Measurements from ENCODE around the gene SYT2. TPM values are rescaled to one million over a fixed set of nuclear protein-coding genes. Genes with fewer than 3 reads are reported as not detected.
"Not testable (repeated sequence)": the region's sequence is repeated elsewhere in the genome, so short reads cannot be mapped to it uniquely, and the experiment has no call there.

SYT2 gene
- total and polyA plus RNA-seq, 12 donors: under 0.01 to 0.07 (median 0.02) TPM; not detected in 9

DNA sequence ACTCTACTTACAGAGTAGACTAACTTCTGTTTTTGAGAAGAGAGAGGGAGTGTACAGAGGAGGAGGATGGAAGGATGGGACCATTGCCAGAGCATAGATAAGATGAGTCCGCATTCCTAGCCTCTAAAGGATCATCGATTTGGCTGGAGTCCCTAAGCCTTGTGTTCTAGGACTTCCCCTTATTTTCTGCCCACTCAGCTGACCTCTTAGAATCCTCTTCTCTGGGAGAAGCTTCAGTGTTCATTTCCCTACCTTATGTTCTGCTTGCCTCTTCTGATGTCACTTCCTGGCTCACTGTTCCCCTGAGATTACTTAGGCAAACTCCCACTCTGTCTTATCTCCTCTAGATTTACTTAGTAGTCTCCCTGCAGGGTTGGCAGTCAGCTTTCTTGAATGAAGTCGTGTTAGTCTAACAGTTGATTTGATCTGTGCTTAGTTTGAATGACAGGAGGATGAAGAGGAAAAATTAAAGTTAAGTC, 156.7 kb downstream of the SYT2 start:
- TF ChIP-seq, protein P1, sequence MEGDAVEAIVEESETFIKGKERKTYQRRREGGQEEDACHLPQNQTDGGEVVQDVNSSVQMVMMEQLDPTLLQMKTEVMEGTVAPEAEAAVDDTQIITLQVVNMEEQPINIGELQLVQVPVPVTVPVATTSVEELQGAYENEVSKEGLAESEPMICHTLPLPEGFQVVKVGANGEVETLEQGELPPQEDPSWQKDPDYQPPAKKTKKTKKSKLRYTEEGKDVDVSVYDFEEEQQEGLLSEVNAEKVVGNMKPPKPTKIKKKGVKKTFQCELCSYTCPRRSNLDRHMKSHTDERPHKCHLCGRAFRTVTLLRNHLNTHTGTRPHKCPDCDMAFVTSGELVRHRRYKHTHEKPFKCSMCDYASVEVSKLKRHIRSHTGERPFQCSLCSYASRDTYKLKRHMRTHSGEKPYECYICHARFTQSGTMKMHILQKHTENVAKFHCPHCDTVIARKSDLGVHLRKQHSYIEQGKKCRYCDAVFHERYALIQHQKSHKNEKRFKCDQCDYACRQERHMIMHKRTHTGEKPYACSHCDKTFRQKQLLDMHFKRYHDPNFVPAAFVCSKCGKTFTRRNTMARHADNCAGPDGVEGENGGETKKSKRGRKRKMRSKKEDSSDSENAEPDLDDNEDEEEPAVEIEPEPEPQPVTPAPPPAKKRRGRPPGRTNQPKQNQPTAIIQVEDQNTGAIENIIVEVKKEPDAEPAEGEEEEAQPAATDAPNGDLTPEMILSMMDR (IDR thresholded peaks at IDR 0.05): no peak
- intact Hi-C loops (cut with DNase I): no loop called here
- H3K27ac ChIP-seq: peak overlapping the region in 9 of 10 donors; percentile 19 to 82 (median 52)
- H3K4me1 ChIP-seq: peaks cover 9 to 87% (median 50%) of the 10 kb centered on the region in 9 donors
- WGBS, 2 donors: 2 to 4% methylated on average over 3 of the region's 3 CpGs
- peak in 1 of 2 donors; percentile 42 for DNase-seq
- H3K27me3 ChIP-seq: no peaks in the 10 kb centered on the region
- H3K36me3 ChIP-seq: peaks cover 0 to 11% (median 0%) of the 10 kb centered on the region in 9 donors
- no peak overlapping the region for H3K4me3 ChIP-seq
- no peaks in the 10 kb centered on the region for H3K9me3 ChIP-seq
- peak; percentile 59 to 83 (median 76) for ATAC-seq

DNA sequence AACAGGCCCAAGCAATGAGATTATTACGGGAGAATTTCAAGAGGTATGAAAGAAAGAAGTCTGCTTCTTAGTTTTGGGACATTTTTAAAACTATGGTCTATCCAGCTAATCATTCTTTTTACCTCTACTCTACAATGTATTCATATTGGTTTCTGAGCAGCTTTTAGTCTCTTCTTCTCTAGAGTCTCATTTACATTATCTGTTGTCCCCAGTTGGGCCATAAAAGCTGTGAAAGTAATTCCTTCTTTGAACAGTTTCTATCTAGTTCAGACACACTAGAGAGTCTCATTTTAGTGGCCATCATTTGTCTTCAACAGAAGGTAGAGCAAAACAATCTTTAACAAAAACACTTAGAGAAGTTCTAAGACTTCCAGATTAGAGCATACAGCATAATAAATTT, 157.2 kb downstream of the SYT2 start:
- intact Hi-C loops (cut with DNase I); H3K27me3 ChIP-seq; H3K4me3 ChIP-seq; ATAC-seq; DNase-seq; H3K9me3 ChIP-seq: not testable (repeated sequence)
- Histone ChIP-seq H3K36me3 (peaks cover 0 to 11% (median 0%) of the 10 kb centered on the region in 9 donors), H3K4me1 (peaks cover 9 to 87% (median 54%) of the 10 kb centered on the region in 9 donors), H3K27ac (peak overlapping the region in 9 of 10 donors; percentile 19 to 82 (median 51))
- 32 to 51% methylated on average over 1 of the region's 1 CpG for WGBS, 2 donors

DNA sequence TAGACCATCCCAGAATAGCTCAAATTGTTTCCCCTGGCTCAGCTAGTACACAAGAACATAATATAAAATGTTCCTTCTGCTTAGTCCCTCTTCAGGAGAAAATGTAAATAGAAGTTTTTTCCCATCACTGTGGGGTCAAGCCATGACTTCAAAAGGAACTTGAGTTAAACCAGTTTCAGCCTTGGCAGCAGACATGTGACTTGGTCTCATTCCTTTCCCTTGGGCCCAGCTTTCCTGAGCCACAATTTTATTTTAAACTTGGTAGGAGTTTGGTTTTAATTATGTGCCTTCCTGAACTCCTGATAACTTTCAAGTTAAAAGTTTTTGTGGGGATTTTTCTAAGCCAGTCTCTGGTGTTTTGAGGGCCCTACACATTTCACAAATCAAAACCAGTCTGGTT, 157.6 kb downstream of the SYT2 start:
- DNase-seq; intact Hi-C loops (cut with DNase I); H3K9me3 ChIP-seq; H3K4me3 ChIP-seq; H3K27me3 ChIP-seq: not testable (repeated sequence)
- ATAC-seq: peak in 3 of 8 donors; percentile 21 to 28 (median 25)
- H3K36me3 ChIP-seq: peaks cover 0 to 11% (median 0%) of the 10 kb centered on the region in 9 donors
- peaks cover 9 to 87% (median 53%) of the 10 kb centered on the region in 9 donors for H3K4me1 ChIP-seq
- peak overlapping the region in 9 of 10 donors; percentile 19 to 82 (median 51) for H3K27ac ChIP-seq

GRCh38 chr1:202551683-202552082, 158.6 kb downstream of the SYT2 start:
- Histone ChIP-seq H3K27ac (peak overlapping the region in 5 of 10 donors; percentile 25 to 82 (median 56)), H3K36me3 (peaks cover 0 to 11% (median 0%) of the 10 kb centered on the region in 9 donors), H3K9me3 (no peaks in the 10 kb centered on the region), H3K27me3 (no peaks in the 10 kb centered on the region), H3K4me1 (peaks cover 9 to 87% (median 54%) of the 10 kb centered on the region in 9 donors), H3K4me3 (no peak overlapping the region)
- TF ChIP-seq, protein P1 (IDR thresholded peaks at IDR 0.05): no peak
- ATAC-seq (no peak), DNase-seq (no peak)
- WGBS, 2 donors: 43 to 49% methylated on average over 3 of the region's 3 CpGs
- intact Hi-C loops (cut with DNase I): no loop called here

DNA sequence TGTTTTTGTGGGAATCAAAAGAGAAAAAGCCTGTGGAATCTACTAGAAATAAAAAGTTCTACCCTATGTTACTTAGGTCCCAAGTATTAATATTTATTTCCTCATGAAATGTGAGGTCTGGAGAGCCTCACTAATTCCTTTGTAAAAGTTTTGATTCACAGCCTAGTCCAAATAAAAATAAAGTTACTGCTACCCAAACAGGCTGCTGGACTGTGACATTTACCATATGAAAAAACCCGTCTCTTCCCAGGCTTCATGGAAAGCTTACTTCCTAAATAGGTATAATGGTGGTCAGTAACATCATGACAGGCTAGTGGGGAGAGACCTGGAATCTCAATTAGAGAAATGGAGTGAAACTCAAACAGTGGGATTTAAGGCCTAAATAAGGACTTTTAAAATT, 160.2 kb downstream of the SYT2 start:
- DNase-seq; H3K9me3 ChIP-seq; intact Hi-C loops (cut with DNase I); H3K4me3 ChIP-seq; H3K27me3 ChIP-seq; ATAC-seq: not testable (repeated sequence)
- Histone ChIP-seq H3K36me3 (peaks cover 0 to 11% (median 0%) of the 10 kb centered on the region in 9 donors), H3K27ac (peak overlapping the region in 3 of 10 donors; percentile 10 to 77 (median 35)), H3K4me1 (peaks cover 9 to 89% (median 63%) of the 10 kb centered on the region in 9 donors)
- 64 to 70% methylated on average over 1 of the region's 1 CpG for WGBS, 2 donors

- H3K27me3 ChIP-seq: no peaks in the 10 kb centered on the region
- H3K9me3 ChIP-seq: no peaks in the 10 kb centered on the region
- DNase-seq (no peak), ATAC-seq (no peak)
- H3K4me1 ChIP-seq: peaks cover 3 to 83% (median 54%) of the 10 kb centered on the region in 9 donors
- TF ChIP-seq, protein P1 (IDR thresholded peaks at IDR 0.05): no peak
- intact Hi-C loops (cut with DNase I): no loop called here
- no peak overlapping the region for H3K4me3 ChIP-seq
- H3K27ac ChIP-seq: peak overlapping the region in 9 of 10 donors; percentile 18 to 82 (median 77)
- H3K36me3 ChIP-seq: peaks cover 0 to 11% (median 0%) of the 10 kb centered on the region in 9 donors
Measured at GRCh38 chr1:202547215-202547614, 163.0 kb downstream of the SYT2 start.

GRCh38 chr1:202546796-202547195, 163.5 kb downstream of the SYT2 start:
- DNase-seq; H3K27me3 ChIP-seq; ATAC-seq; H3K4me3 ChIP-seq; intact Hi-C loops (cut with DNase I); H3K9me3 ChIP-seq: not testable (repeated sequence)
- 58 to 61% methylated on average over 3 of the region's 3 CpGs for WGBS, 2 donors
- Histone ChIP-seq H3K4me1 (peaks cover 3 to 80% (median 57%) of the 10 kb centered on the region in 9 donors), H3K27ac (peak overlapping the region in 8 of 10 donors; percentile 39 to 82 (median 79)), H3K36me3 (peaks cover 0 to 11% (median 0%) of the 10 kb centered on the region in 9 donors)

- H3K9me3 ChIP-seq; DNase-seq; intact Hi-C loops (cut with DNase I); H3K4me3 ChIP-seq; H3K27me3 ChIP-seq; ATAC-seq: not testable (repeated sequence)
- Histone ChIP-seq H3K4me1 (peaks cover 3 to 79% (median 57%) of the 10 kb centered on the region in 9 donors), H3K36me3 (peaks cover 0 to 11% (median 0%) of the 10 kb centered on the region in 9 donors), H3K27ac (peak overlapping the region; percentile 32 to 82 (median 72))
- 41 to 45% methylated on average over 3 of the region's 3 CpGs for WGBS, 2 donors
Measured at GRCh38 chr1:202546377-202546776, 163.9 kb downstream of the SYT2 start.
